ENCODE results near the gene NKAIN4.

GRCh38 chr20:63289311-63290135 lies 35.3 kb upstream of the NKAIN4 start:
- no peak for TF ChIP-seq CTCF (conservative IDR thresholded peaks at IDR 0.05; ENCODE audit: low read length)
- no peak for TF ChIP-seq EZH2phosphoT487 (IDR thresholded peaks at IDR 0.05; ENCODE audit: borderline replicate concordance, low read depth, low read length)

Data from OCI-LY7 (cell line).